Peyer's patch (tissue), 4 donors: ENCODE results near the gene SLC16A3.

Source experiments
- POLR2A ChIP-seq, 2 donors: fragments of 450-650 bp; IDR thresholded peaks; one replicate each; pipeline ENCODE4 v1.5.1; 2017; ENCODE audit warnings: antibody characterized with exemption in 2 of 2, mild to moderate bottlenecking in 2 of 2, moderate library complexity in 2 of 2
- TF ChIP-seq, protein P1 (sequence below), 6 experiments: fragments of 450-650 bp in 4 of 6; fragments of 200-600 bp in 2 of 6; sonication (generic) in 1 of 6; IDR thresholded peaks; one replicate each; pipeline ENCODE4 v1.5.1; 2017 to 2019; ENCODE audit warnings: antibody characterized with exemption in 6 of 6, mild to moderate bottlenecking in 3 of 6, moderate library complexity in 1 of 6

DNA sequence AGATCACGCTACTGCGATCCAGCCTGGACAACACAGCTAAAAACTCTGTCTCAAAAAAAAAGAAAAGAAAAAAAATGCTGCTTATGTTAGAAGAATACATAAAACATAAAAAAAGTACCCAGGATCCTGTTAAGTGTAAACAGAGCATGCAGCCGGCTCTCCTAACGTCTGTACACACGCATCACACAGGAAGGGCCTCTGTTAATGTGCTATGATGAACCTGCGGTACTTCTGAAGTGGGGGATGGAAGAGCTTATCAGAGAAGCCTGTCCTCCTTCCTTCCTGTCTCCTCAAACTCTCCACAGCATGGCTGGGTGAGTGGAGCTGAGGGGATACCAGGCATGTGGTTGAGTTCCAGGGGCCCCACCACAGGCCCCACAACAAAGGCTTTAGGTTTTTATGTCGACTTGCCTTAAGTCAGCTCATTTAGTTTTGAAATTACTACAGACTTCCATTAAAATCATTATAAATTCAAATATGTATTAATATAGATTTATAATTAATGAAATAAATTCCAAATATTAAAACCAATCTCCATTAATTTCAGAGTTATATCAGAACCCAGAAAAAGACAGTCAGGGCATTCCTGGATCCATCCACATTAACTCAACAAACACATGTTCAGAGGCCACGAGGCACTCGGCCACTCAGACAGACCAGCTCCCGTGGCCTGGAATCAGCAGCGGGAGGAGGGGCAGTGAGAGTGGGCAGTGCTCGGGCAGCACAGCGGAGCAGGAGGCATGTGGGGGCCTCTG lies 27.9 kb upstream of the SLC16A3 start:
- TF ChIP-seq, protein P1, sequence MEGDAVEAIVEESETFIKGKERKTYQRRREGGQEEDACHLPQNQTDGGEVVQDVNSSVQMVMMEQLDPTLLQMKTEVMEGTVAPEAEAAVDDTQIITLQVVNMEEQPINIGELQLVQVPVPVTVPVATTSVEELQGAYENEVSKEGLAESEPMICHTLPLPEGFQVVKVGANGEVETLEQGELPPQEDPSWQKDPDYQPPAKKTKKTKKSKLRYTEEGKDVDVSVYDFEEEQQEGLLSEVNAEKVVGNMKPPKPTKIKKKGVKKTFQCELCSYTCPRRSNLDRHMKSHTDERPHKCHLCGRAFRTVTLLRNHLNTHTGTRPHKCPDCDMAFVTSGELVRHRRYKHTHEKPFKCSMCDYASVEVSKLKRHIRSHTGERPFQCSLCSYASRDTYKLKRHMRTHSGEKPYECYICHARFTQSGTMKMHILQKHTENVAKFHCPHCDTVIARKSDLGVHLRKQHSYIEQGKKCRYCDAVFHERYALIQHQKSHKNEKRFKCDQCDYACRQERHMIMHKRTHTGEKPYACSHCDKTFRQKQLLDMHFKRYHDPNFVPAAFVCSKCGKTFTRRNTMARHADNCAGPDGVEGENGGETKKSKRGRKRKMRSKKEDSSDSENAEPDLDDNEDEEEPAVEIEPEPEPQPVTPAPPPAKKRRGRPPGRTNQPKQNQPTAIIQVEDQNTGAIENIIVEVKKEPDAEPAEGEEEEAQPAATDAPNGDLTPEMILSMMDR (IDR thresholded peaks at IDR 0.05): no peak
- TF ChIP-seq POLR2A (IDR thresholded peaks at IDR 0.05): no peak
